GM10248 (cell line): Measurements from ENCODE around the gene CCDC141.

Experiments
- CTCF ChIA-PET: fragments of 300-600 bp; sonication (Branson Sonifier 250); formaldehyde crosslinking; extraction: SDS; loops from one replicate; lab custom pipeline; 2021; ENCODE audit warnings: antibody characterized with exemption; lab: Yijun Ruan, JAX
- POLR2A ChIA-PET: fragments of 350-650 bp; sonication (Branson Sonifier 250); formaldehyde crosslinking; extraction: SDS; loops from one replicate; lab custom pipeline; 2020; ENCODE audit warnings: antibody characterized with exemption; lab: Yijun Ruan, JAX
- DNase-seq: peaks from one replicate; pipeline ENCODE4 v3.0.0; 2012; ENCODE audit errors: extremely low spot score
- TF ChIP-seq, protein P1 (sequence below): IDR thresholded peaks from 2 replicates; pipeline ENCODE4 v1.5.1; 2012; ENCODE audit warnings: mild to moderate bottlenecking, low read depth; ENCODE audit errors: extremely low read depth, missing control alignments, control extremely low read depth

CCDC141 gene

DNA sequence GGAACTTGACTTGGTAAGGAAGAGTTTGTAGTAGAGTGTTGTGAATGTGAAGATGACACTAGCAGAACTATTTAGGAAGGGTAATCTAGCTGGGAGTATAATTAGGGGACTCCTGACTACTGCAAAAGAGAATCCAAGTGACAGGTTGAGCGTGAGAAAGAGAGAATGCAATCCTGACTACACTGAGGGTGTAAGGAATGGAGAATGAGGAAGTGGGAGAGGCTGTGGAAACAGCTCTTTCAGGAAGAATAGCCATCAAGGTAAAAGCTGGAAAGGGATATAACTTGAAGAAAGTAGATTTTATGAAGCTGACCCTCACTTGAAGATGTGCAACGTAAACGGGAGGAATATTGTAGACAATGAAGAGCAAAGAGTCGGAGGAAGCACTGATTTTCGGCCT is 201.6 kb downstream of the CCDC141 start:
- TF ChIP-seq, protein P1, sequence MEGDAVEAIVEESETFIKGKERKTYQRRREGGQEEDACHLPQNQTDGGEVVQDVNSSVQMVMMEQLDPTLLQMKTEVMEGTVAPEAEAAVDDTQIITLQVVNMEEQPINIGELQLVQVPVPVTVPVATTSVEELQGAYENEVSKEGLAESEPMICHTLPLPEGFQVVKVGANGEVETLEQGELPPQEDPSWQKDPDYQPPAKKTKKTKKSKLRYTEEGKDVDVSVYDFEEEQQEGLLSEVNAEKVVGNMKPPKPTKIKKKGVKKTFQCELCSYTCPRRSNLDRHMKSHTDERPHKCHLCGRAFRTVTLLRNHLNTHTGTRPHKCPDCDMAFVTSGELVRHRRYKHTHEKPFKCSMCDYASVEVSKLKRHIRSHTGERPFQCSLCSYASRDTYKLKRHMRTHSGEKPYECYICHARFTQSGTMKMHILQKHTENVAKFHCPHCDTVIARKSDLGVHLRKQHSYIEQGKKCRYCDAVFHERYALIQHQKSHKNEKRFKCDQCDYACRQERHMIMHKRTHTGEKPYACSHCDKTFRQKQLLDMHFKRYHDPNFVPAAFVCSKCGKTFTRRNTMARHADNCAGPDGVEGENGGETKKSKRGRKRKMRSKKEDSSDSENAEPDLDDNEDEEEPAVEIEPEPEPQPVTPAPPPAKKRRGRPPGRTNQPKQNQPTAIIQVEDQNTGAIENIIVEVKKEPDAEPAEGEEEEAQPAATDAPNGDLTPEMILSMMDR, result no peak
- POLR2A ChIA-PET, result no interaction called here
- no peak for DNase-seq
- CTCF ChIA-PET, result interaction anchor here (1.2 to 1.6 kb wide), 2 partner anchors 9 to 20 kb away, joined by 4 read pairs; no protein-coding TSS in a partner anchor

DNA sequence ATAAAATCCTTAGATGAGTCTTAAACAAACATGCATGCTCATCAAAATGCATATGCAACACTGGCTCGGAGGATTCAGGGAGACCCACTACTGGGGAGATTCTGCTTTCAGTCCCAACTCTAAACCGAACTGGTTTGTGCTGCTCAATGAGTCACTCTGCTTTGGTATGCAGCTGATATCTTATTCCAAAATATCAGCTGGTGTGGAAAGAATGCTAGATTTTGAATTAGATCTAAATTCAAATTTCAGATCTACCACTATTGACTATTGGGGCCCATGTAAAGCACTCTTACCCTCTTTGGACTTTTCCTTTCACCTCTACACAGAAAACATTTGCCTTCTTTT is 203.5 kb downstream of the CCDC141 start:
- DNase-seq, result no peak
- ChIA-PET CTCF (no interaction called here), POLR2A (no interaction called here)
- TF ChIP-seq, protein P1, result no peak

DNA sequence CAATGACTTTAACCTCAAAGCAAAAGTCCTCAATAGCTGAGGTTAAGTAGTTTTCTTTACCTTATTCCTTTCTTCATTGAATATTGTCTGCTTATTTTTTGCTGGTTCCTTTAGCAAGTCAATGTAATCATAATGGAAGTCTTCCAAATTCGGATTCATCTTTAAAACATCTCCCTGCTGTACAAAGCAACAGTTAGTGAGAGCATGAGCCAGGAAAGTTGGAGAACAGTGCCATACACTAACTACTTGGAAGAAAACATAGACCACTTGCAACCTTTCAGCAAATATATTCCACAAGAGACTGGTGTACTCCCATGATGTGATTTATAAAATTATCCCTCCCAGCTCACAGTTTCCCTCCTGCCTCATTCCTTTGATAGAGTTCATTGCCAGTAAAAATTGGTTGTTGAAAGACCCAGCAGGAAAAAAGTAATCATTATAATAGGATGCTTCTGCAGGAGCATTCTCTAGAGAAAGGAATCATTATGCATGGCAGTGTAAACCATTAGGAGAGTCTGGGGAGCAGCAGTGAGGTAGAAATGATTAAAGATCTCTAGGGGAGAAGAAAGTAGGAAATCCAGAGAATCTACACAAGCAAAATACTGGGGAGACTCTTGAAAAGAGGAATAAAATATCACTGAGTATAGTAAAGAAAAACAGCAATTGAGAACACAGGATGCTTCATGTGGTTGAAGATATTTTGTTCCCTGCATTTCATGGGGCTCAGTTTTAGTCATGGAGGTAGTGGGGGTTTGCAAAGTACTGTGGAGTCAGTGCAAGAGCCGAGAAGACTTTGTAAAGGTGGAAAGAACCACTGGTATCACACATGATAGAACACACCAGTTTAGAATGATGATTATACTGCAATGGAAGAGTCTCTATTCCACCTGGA is 204.1 kb downstream of the CCDC141 start:
- DNase-seq, result no peak

DNA sequence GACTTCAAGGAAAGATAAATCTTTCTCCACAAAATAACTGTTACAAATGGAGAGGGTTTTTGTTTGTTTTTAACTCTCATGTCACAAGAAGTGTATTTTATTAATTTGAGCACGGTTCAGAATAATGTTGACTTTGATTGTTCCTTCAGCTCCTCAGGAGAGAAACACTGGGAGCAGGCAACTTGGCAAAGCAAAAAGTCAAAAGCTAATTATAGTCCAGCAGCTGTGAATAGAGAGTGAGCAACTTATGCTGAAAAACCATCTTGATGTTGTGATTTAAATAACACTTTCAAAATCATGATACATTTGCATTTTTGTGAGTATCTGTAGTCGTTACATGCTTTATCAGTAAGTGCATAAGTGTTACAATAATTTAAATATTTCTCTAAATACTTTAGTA is 205.2 kb downstream of the CCDC141 start:
- ChIA-PET POLR2A (no interaction called here), CTCF (interaction anchor here (1.2 to 1.5 kb wide), 4 partner anchors 9 to 14 kb away, joined by 3 to 7 read pairs (median 4); no protein-coding TSS in a partner anchor)
- TF ChIP-seq, protein P1, result no peak
- DNase-seq, result no peak

More for the DNA sequence above, 204.1 kb downstream of the CCDC141 start:
- ChIA-PET POLR2A (no interaction called here), CTCF (interaction anchor here (1.2 to 1.3 kb wide), 2 partner anchors 11 to 15 kb away, joined by 4 to 7 read pairs; no protein-coding TSS in a partner anchor)
- TF ChIP-seq, protein P1, result no peak

DNA sequence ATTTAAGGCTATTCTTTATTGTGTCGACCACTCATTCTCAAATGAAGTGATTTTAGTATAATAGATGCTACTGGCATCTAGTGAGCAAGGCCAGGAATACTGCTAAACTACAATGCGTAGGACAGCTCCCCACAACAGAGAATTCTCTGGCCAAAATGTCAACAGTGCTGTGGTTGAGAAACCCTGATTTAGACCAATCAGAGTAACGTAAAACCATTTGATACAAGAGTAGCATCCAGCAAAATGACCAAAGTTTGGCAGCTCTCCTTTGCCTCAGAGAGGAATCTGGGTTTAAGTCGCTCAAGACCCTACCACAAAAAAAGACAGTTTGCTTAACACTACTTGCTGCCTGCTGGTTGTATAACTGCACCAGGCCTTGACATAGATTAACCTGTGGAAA is 205.7 kb downstream of the CCDC141 start:
- no peak for DNase-seq
- TF ChIP-seq, protein P1, result no peak
- ChIA-PET POLR2A (no interaction called here), CTCF (interaction anchor here (1.2 to 1.5 kb wide), 3 partner anchors 9 to 14 kb away, joined by 3 to 4 read pairs (median 3); no protein-coding TSS in a partner anchor)

DNA sequence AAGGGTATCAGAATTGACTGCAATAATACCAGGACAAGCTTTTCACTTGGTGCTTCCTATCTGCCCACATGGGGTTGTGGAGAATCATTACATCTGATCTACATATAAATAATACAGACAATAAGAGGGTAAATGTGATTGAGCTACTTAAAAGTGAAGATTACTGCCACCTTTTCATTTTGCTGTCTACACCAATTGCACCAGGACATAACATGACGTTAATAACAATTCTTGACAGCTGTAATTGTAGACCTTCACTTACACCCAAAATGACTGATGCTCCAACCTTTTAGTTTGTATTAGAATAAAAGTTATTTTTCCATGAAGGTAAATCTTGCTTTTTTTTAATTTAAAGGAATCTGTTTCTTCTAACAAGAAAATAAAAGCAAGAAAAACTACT is 206.2 kb downstream of the CCDC141 start:
- TF ChIP-seq, protein P1, result no peak
- ChIA-PET POLR2A (no interaction called here), CTCF (interaction anchor here (1.5 kb wide), 1 partner anchor 8 kb away, joined by 3 read pairs; no protein-coding TSS in a partner anchor)
- no peak for DNase-seq
